Cardiac muscle cell (in vitro differentiated cells and primary cell): ENCODE measurements around the gene MSN. TPM values are rescaled to one million over a fixed set of nuclear protein-coding genes. Genes with fewer than 3 reads are reported as not detected.

ENCODE experiments used
- DNase-seq, 2 donors: peaks; one replicate each; pipeline versions ENCODE4 v3.0.0 to v3.0.0-alpha.2; 2010 to 2017; ENCODE audit warnings: low read depth in 1 of 2, low spot score in 1 of 2
- H3K27ac ChIP-seq: fragments of 200-600 bp; sonication (generic); 2 replicates; pipeline ENCODE4 v1.5.1; 2016
- H3K27me3 ChIP-seq: fragments of 200-600 bp; sonication (generic); 2 replicates; pipeline ENCODE4 v1.6.0; 2016; ENCODE audit warnings: control low read depth
- H3K36me3 ChIP-seq: fragments of 200-600 bp; sonication (generic); 2 replicates; pipeline ENCODE4 v1.5.1; 2016; ENCODE audit warnings: control low read depth
- H3K4me1 ChIP-seq: fragments of 200-600 bp; sonication (generic); 2 replicates; pipeline ENCODE4 v1.8.1; 2017; ENCODE audit warnings: low read depth, mild to moderate bottlenecking, mixed run types
- H3K4me3 ChIP-seq: fragments of 200-600 bp; sonication (generic); 2 replicates; pipeline ENCODE4 v1.5.1; 2016; ENCODE audit warnings: mild to moderate bottlenecking
- H3K9me3 ChIP-seq: fragments of 200-600 bp; sonication (generic); 2 replicates; pipeline ENCODE4 v1.5.1; 2017; ENCODE audit warnings: low read depth, mild to moderate bottlenecking, control low read depth
- CTCF ChIP-seq: IDR thresholded peaks from 2 replicates; pipeline ENCODE4 v1.5.1; 2012; ENCODE audit warnings: low read depth, mild to moderate bottlenecking, low read length
- polyA plus RNA-seq: library from polyadenylated mRNA; unstranded; fragments of >200 nt; fragmentation: Nextera tagmentation; extraction: Ambion mirVana; gene quantifications from 2 replicates; pipeline ENCODE4 v1.2.1, GENCODE V29; 2016
- total RNA-seq: library from RNA; depleted of rRNA; stranded (reverse); fragments of >200 nt; gene quantifications from 2 replicates; pipeline ENCODE4 v1.2.3, GENCODE V29; 2016

The MSN gene
- total and polyA plus RNA-seq, 2 experiments from 2014 or later: 57.3 to 75.9 TPM

- no peak overlapping the region for H3K4me3 ChIP-seq
- no peak overlapping the region for H3K27ac ChIP-seq
- H3K36me3 ChIP-seq: no peaks in the 10 kb centered on the region
- TF ChIP-seq CTCF: no peak
- no peak for DNase-seq
- no peaks in the 10 kb centered on the region for H3K4me1 ChIP-seq
- H3K27me3 ChIP-seq: no peaks in the 10 kb centered on the region
- no peaks in the 10 kb centered on the region for H3K9me3 ChIP-seq
Measured at GRCh38 chrX:65772842-65773241, 105.4 kb downstream of the MSN start.

- H3K9me3 ChIP-seq: no peaks in the 10 kb centered on the region
- TF ChIP-seq CTCF: no peak
- no peak for DNase-seq
- no peaks in the 10 kb centered on the region for H3K27me3 ChIP-seq
- no peak overlapping the region for H3K4me3 ChIP-seq
- H3K4me1 ChIP-seq: no peaks in the 10 kb centered on the region
- H3K36me3 ChIP-seq: no peaks in the 10 kb centered on the region
- no peak overlapping the region for H3K27ac ChIP-seq
Measured at GRCh38 chrX:65781845-65782244, 114.4 kb downstream of the MSN start.

- DNase-seq: no peak
- no peaks in the 10 kb centered on the region for H3K9me3 ChIP-seq
- no peaks in the 10 kb centered on the region for H3K27me3 ChIP-seq
- H3K27ac ChIP-seq: no peak overlapping the region
- H3K4me1 ChIP-seq: no peaks in the 10 kb centered on the region
- H3K4me3 ChIP-seq: no peak overlapping the region
- H3K36me3 ChIP-seq: no peaks in the 10 kb centered on the region
- no peak for TF ChIP-seq CTCF
Measured at GRCh38 chrX:65783746-65784145, 116.3 kb downstream of the MSN start.

Other genes starting within 250 kb of the MSN start
- 24.3 and 30.6 TPM in 2 replicates for gene LAS1L, start 132.9 kb upstream of the MSN start, total RNA-seq
- gene LAS1L, start 132.9 kb upstream of the MSN start, polyA plus RNA-seq: 45.5 and 49.7 TPM in 2 replicates